Gastrocnemius medialis (tissue), 4 donors: ENCODE data around the gene GBX1.

ENCODE experiments used
- POLR2A ChIP-seq, 2 donors: fragments of 450-650 bp; IDR thresholded peaks; one replicate each; pipeline ENCODE4 v1.6.1; 2017; ENCODE audit warnings: antibody characterized with exemption in 2 of 2, mild to moderate bottlenecking in 2 of 2, moderate library complexity in 2 of 2
- TF ChIP-seq, protein P1 (sequence below), 5 experiments: fragments of 450-650 bp in 3 of 5; fragments of 200-600 bp in 2 of 5; sonication (generic) in 2 of 5; IDR thresholded peaks in 4 of 5; conservative IDR thresholded peaks in 1 of 5; 1 replicate in 4 of 5; 2 replicates in 1 of 5; pipeline ENCODE4 v1.5.1; 2016 to 2019; ENCODE audit warnings: antibody characterized with exemption in 5 of 5, mild to moderate bottlenecking in 3 of 5, moderate library complexity in 3 of 5

DNA sequence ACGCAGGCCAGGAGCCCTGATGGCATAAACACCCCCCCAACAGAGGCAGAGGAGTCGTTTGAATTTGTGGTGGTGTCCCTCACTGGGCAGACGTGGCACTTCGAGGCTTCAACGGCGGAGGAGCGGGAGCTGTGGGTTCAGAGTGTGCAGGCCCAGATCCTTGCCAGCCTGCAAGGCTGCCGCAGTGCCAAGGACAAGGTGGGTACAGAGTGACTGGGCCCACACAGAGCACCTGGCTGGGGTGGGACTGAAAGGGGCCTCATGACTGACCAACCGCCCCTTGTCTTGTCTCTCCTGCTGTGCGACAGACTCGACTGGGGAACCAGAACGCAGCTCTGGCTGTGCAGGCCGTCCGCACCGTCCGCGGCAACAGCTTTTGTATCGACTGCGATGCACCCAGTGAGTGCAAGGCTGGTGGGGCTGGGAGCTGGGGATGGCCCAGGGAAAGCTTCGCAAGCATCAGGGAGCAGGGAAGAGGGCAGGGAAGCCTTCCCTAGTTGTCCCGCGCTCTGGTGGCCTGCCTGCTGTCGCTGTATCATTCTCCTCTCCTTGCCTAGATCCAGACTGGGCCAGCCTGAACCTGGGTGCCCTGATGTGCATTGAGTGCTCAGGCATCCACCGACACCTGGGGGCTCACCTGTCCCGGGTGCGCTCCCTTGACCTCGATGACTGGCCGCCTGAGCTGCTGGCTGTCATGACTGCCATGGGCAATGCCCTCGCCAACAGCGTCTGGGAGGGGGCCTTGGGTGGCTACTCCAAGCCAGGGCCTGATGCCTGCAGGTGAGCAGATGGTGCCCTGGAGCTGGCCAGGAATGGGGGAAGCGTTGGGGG is 25.4 kb downstream of the GBX1 start:
- TF ChIP-seq, protein P1, sequence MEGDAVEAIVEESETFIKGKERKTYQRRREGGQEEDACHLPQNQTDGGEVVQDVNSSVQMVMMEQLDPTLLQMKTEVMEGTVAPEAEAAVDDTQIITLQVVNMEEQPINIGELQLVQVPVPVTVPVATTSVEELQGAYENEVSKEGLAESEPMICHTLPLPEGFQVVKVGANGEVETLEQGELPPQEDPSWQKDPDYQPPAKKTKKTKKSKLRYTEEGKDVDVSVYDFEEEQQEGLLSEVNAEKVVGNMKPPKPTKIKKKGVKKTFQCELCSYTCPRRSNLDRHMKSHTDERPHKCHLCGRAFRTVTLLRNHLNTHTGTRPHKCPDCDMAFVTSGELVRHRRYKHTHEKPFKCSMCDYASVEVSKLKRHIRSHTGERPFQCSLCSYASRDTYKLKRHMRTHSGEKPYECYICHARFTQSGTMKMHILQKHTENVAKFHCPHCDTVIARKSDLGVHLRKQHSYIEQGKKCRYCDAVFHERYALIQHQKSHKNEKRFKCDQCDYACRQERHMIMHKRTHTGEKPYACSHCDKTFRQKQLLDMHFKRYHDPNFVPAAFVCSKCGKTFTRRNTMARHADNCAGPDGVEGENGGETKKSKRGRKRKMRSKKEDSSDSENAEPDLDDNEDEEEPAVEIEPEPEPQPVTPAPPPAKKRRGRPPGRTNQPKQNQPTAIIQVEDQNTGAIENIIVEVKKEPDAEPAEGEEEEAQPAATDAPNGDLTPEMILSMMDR (IDR thresholded peaks at IDR 0.05 in 4 of 5, conservative IDR thresholded peaks at IDR 0.05 in 1 of 5) = no peak
- TF ChIP-seq POLR2A (IDR thresholded peaks at IDR 0.05) = no peak
